ENCODE results near the gene PHOSPHO2. TPM values are rescaled to one million over a fixed set of nuclear protein-coding genes. Genes with fewer than 3 reads are reported as not detected.

The PHOSPHO2 gene
- total and polyA plus RNA-seq, 9 of the 15 experiments (the other 6 are each of a cell fraction or from before 2014, with no cell fraction given): 7.8 to 19.1 (median 11.7) TPM

DNA sequence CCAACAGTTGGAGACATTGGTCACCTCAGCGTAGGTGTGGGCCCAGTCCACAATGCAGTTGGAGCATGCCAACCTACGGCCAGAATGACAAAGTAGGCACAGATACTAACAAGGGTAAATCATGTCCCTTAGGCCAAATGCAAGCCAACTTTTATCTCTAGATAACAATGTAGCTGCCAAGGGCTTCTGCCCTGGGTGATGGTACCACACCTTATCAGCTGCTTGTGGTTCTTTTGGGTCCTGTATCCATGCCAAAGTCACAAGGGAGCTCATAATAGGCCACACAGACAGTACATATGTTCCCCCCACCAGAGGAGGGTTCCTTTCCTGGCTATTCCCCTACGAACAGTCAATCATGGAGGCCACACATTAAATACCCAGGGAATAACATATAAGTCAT is 19.1 kb downstream of the PHOSPHO2 start:
- in situ Hi-C loops (cut with MboI) (no loop called here), intact Hi-C loops (cut with micrococcal nuclease) (no loop called here)
- FAIRE-seq (no peak), DNase-seq (ENCODE audit: extremely low read depth in 1 of 4, low spot score in 3 of 4) (no peak), ATAC-seq (no peak)
- no peak overlapping the region for H3K4me2 ChIP-seq (ENCODE audit: insufficient read depth, low read length)
- H3K79me2 ChIP-seq (ENCODE audit: control insufficient read depth, insufficient read depth, low read length): no peaks in the 10 kb centered on the region
- no peak for TF ChIP-seq TRIM24 (IDR thresholded peaks at IDR 0.05)
- no peak for TF ChIP-seq CREB1 (IDR thresholded peaks at IDR 0.05)
- no peak for TF ChIP-seq CREB1 (CRISPR knock-in tag; IDR thresholded peaks at IDR 0.05)
- TF ChIP-seq PHF8 (IDR thresholded peaks at IDR 0.05; ENCODE audit: borderline replicate concordance, low read length): no peak
- TF ChIP-seq SIX5 (IDR thresholded peaks at IDR 0.05; ENCODE audit: borderline replicate concordance in 1 of 2, insufficient read depth in 1 of 2, low read depth in 1 of 2, low read length in 2 of 2): no peak
- no peak for TF ChIP-seq ERF (CRISPR knock-in tag; IDR thresholded peaks at IDR 0.05)
- TF ChIP-seq MEF2D (tag; conservative IDR thresholded peaks at IDR 0.05; ENCODE audit: low read depth): no peak
- TF ChIP-seq ZNF143 (CRISPR knock-in tag; IDR thresholded peaks at IDR 0.05): no peak
- TF ChIP-seq ELF1 (tag; IDR thresholded peaks at IDR 0.05): no peak
- no peak for TF ChIP-seq CCAR2 (IDR thresholded peaks at IDR 0.05; ENCODE audit: low read depth, low read length)
- TF ChIP-seq EP300 (IDR thresholded peaks at IDR 0.05; ENCODE audit: low read length): no peak
- TF ChIP-seq MCM2 (IDR thresholded peaks at IDR 0.05; ENCODE audit: low read depth): no peak
- no peak for TF ChIP-seq ARID2 (IDR thresholded peaks at IDR 0.05)
- TF ChIP-seq MAZ (CRISPR knock-in tag; conservative IDR thresholded peaks at IDR 0.05 in 1 of 2, IDR thresholded peaks at IDR 0.05 in 1 of 2): no peak
- TF ChIP-seq ASH1L (IDR thresholded peaks at IDR 0.05; ENCODE audit: borderline replicate concordance, low read depth, partially characterized antibody): no peak
- TF ChIP-seq ZBTB9 (CRISPR knock-in tag; IDR thresholded peaks at IDR 0.05): no peak
- TF ChIP-seq HSF4 (CRISPR knock-in tag; IDR thresholded peaks at IDR 0.05; ENCODE audit: borderline replicate concordance): no peak
- TF ChIP-seq ZBTB2 (IDR thresholded peaks at IDR 0.05): no peak
- no peak for TF ChIP-seq ZBED1 (IDR thresholded peaks at IDR 0.05)
- no peak for TF ChIP-seq ZNF224 (CRISPR knock-in tag; IDR thresholded peaks at IDR 0.05)
- no peak for TF ChIP-seq BDP1 (IDR thresholded peaks at IDR 0.05; ENCODE audit: insufficient read depth, insufficient read length)
- H4K20me1 ChIP-seq (replicated peaks; ENCODE audit: control insufficient read depth, insufficient read depth, low read length): no peaks in the 10 kb centered on the region
- H3K27ac ChIP-seq (ENCODE audit: extremely low read depth, low read depth, low read length): no peak overlapping the region
- H2AFZ ChIP-seq (ENCODE audit: low read depth, low read length): no peak overlapping the region
- peaks cover 23 to 48% of the 10 kb centered on the region in 2 experiments for H3K4me1 ChIP-seq (replicated peaks in 1 of 2; ENCODE audit: control insufficient read depth in 2 of 2, insufficient read depth in 2 of 2, low read length in 2 of 2)
- H3K9ac ChIP-seq (ENCODE audit: insufficient read depth in 1 of 2, low read depth in 2 of 2, low read length in 2 of 2): no peak overlapping the region
- POLR2A ChIA-PET: interaction anchor here (4.7 kb wide), 1 partner anchor 8 kb away, joined by 60 read pairs; no protein-coding TSS in a partner anchor
- H3K36me3 ChIP-seq (ENCODE audit: control insufficient read depth, insufficient read depth, low read length): peaks cover 8% of the 10 kb centered on the region; the same call in 2 of the 3 replicates
- CTCF ChIA-PET (ENCODE audit: low intra/inter-chr PET ratio): no interaction called here
- H3K27me3 ChIP-seq (ENCODE audit: control insufficient read depth in 2 of 2, insufficient read depth in 2 of 2, low read length in 2 of 2): no peaks in the 10 kb centered on the region
- no TSS peak for BruUV-seq (replicated peaks)
- H3K9me1 ChIP-seq (ENCODE audit: control insufficient read depth, insufficient read depth, low read length): no peaks in the 10 kb centered on the region
- 91% methylated on average over 3 of the region's 3 CpGs for WGBS (ENCODE audit: insufficient coverage, low coverage, missing lambda C conversion rate)
- no peaks in the 10 kb centered on the region for H3K9me3 ChIP-seq (replicated peaks; ENCODE audit: control insufficient read depth, insufficient read depth, low read depth, low read length)
- H3K4me3 ChIP-seq: no peak overlapping the region
